Measurements from ENCODE around the gene NEBL.

DNA sequence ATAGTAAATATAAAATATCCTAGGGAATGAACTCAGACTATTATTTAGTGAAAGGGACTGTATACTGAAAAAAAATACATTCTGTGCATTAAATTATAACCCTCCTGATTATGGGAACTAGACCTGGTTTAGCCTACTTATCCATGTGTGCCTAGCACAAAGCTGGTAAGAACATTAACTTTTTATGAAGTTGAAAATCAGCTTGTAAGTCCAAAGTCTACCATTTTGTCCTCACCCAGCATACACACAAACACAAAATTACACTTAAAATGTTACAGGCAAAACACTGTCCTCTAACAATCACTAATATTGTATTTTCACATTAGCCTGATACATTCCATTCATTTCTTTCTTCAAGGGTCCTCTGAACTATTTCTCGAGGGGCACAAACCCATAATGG, 19.9 kb upstream of the NEBL start:
- TF ChIP-seq NFYB (IDR thresholded peaks at IDR 0.05; ENCODE audit: extremely low read depth, insufficient read length): no peak
- TF ChIP-seq RFX5 (IDR thresholded peaks at IDR 0.05; ENCODE audit: low read depth, low read length): no peak
- TF ChIP-seq RNF2 (IDR thresholded peaks at IDR 0.05): no peak
- TF ChIP-seq, protein P1, sequence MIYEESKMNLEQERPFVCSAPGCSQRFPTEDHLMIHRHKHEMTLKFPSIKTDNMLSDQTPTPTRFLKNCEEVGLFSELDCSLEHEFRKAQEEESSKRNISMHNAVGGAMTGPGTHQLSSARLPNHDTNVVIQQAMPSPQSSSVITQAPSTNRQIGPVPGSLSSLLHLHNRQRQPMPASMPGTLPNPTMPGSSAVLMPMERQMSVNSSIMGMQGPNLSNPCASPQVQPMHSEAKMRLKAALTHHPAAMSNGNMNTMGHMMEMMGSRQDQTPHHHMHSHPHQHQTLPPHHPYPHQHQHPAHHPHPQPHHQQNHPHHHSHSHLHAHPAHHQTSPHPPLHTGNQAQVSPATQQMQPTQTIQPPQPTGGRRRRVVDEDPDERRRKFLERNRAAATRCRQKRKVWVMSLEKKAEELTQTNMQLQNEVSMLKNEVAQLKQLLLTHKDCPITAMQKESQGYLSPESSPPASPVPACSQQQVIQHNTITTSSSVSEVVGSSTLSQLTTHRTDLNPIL (CRISPR knock-in tag; IDR thresholded peaks at IDR 0.05): no peak
- no peak for TF ChIP-seq ZNF830 (CRISPR knock-in tag; IDR thresholded peaks at IDR 0.05)
- no peak for TF ChIP-seq SLC30A9 (CRISPR knock-in tag; IDR thresholded peaks at IDR 0.05)
- no peak for TF ChIP-seq GTF3C2 (IDR thresholded peaks at IDR 0.05; ENCODE audit: borderline replicate concordance, extremely low read depth, insufficient read length)
- TF ChIP-seq MAFF (IDR thresholded peaks at IDR 0.05; ENCODE audit: low read length): no peak
- TF ChIP-seq USF1 (CRISPR knock-in tag; IDR thresholded peaks at IDR 0.05): no peak
- no peak for TF ChIP-seq ZNF316 (IDR thresholded peaks at IDR 0.05)
